Glutamatergic neuron (in vitro differentiated cells): ENCODE results near the gene SLC23A2. TPM values are rescaled to one million over a fixed set of nuclear protein-coding genes. Genes with fewer than 3 reads are reported as not detected.

Experiments used
- DNase-seq: peaks from one replicate; pipeline ENCODE4 v3.0.0; 2022
- H3K27ac Mint-ChIP-seq: one replicate; pipeline ENCODE4 v1.8.0; 2020; ENCODE audit warnings: mild to moderate bottlenecking, mixed read lengths, inconsistent platforms; ENCODE audit not compliant: unreplicated experiment
- H3K27me3 Mint-ChIP-seq: one replicate; pipeline ENCODE4 v1.8.0; 2020; ENCODE audit warnings: mild to moderate bottlenecking, moderate library complexity, mixed read lengths, inconsistent platforms; ENCODE audit not compliant: unreplicated experiment
- H3K36me3 Mint-ChIP-seq: one replicate; pipeline ENCODE4 v1.8.0; 2020; ENCODE audit warnings: mild to moderate bottlenecking, mixed read lengths, inconsistent platforms; ENCODE audit not compliant: unreplicated experiment
- H3K4me1 Mint-ChIP-seq: one replicate; pipeline ENCODE4 v1.8.0; 2020; ENCODE audit warnings: mild to moderate bottlenecking, low read depth, mixed read lengths, inconsistent platforms; ENCODE audit not compliant: unreplicated experiment
- H3K4me3 Mint-ChIP-seq: one replicate; pipeline ENCODE4 v1.8.0; 2020; ENCODE audit warnings: mild to moderate bottlenecking, mixed read lengths, inconsistent platforms; ENCODE audit not compliant: unreplicated experiment
- H3K9me3 Mint-ChIP-seq: one replicate; pipeline ENCODE4 v1.8.0; 2020; ENCODE audit warnings: mild to moderate bottlenecking, moderate library complexity, mixed read lengths, inconsistent platforms; ENCODE audit not compliant: unreplicated experiment
- total RNA-seq: library from RNA; stranded (reverse); fragmentation: NEBNext Ultra II Directional; extraction: Animal tissue kit (Norgen Biotek cat#: 25700); gene quantifications from one replicate; pipeline ENCODE4 v1.2.1, GENCODE V29; 2021; ENCODE audit not compliant: unreplicated experiment
- TF ChIP-seq, protein P1 (sequence below): fragments of 200-600 bp; sonication (generic); IDR thresholded peaks from one replicate; pipeline ENCODE4 v1.5.0; 2021; ENCODE audit not compliant: partially characterized antibody, unreplicated experiment

SLC23A2 gene
- total RNA-seq, 1 donor from 2014 or later, result 20.4 TPM

DNA sequence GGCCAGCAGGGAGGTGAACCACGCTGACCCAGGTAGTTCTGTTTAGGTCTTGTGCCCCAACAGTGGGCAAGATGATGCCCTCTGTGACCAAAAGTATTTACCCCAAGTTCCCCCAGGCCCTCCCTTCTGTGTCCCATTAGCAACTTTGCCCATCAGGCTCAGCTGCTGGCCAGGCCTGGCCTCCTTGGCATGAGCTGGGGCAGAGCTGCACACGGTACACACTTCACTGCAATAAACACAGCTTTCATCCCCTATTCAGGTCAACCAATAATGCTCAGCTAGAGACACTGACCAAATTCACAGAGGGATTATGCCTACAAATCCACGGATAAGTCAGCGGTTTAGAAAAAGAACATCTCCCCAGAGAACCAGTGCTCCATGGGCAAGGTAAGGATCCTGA, 103.7 kb downstream of the SLC23A2 start:
- Mint-ChIP-seq H3K36me3 (peaks cover 9% of the 10 kb centered on the region), H3K4me1 (peaks cover 39% of the 10 kb centered on the region), H3K4me3 (peak overlapping the region; percentile 31), H3K27ac (no peak overlapping the region), H3K9me3 (peaks cover 10% of the 10 kb centered on the region), H3K27me3 (peaks cover 3% of the 10 kb centered on the region)
- TF ChIP-seq, protein P1, sequence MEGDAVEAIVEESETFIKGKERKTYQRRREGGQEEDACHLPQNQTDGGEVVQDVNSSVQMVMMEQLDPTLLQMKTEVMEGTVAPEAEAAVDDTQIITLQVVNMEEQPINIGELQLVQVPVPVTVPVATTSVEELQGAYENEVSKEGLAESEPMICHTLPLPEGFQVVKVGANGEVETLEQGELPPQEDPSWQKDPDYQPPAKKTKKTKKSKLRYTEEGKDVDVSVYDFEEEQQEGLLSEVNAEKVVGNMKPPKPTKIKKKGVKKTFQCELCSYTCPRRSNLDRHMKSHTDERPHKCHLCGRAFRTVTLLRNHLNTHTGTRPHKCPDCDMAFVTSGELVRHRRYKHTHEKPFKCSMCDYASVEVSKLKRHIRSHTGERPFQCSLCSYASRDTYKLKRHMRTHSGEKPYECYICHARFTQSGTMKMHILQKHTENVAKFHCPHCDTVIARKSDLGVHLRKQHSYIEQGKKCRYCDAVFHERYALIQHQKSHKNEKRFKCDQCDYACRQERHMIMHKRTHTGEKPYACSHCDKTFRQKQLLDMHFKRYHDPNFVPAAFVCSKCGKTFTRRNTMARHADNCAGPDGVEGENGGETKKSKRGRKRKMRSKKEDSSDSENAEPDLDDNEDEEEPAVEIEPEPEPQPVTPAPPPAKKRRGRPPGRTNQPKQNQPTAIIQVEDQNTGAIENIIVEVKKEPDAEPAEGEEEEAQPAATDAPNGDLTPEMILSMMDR, result no peak
- no peak for DNase-seq

DNA sequence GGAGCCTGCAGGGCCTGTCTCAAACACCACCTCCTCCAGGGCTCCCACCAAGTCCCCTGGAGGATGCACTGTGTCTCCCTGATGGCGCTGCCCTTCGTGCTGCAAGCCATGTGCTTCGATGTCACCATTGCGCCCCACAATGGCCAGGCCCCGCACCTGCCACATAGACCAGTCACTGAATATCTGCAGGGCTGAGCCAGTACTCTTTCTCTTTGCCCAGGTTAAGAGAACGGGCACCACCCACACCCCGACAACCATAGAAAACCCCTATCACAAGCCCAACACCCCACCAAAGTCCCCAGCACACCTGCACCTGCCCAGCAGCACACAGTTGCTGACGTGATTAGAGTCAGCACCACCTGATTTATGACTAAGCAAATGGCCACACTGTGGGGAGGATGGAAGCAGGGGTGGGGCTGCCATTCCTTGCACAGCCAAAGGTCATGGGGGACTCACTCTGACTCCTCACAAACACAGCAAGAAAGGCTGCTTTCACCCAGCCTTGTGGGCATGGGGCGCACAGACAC, 104.3 kb downstream of the SLC23A2 start:
- Mint-ChIP-seq H3K4me3 (no peak overlapping the region), H3K27ac (no peak overlapping the region), H3K27me3 (peaks cover 3% of the 10 kb centered on the region), H3K36me3 (peaks cover 9% of the 10 kb centered on the region), H3K4me1 (peaks cover 39% of the 10 kb centered on the region), H3K9me3 (peaks cover 10% of the 10 kb centered on the region)
- peak; percentile 36 for DNase-seq
- TF ChIP-seq, protein P1, result no peak

DNA sequence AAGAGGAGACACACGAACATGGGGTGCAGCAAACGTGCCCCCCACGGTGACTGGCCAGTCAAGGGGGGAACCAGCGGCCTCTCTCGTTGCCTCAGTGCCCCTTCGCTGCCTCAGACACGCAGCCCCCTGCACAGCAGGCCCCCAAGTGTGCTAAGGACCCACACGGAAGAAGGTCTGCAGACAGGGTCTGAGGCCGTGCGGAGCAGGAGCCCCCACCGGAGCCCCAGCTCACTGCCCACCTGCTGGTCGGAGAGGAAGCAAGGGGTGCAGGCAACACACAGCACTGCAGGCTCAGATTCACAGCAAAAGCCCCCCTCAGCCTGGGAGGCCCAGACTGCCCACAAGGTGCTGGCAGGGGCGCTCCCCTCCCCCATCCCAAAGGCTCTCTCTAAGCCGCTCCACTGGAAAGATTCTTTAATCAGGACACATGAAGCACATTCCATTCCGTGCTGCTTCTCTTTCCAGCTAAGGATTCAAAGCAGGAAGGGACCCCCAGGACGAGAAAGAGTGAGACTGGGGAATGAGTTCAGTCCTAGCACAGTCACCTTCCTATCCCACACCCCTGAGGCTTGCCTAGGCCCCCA, 105.1 kb downstream of the SLC23A2 start:
- Mint-ChIP-seq H3K27ac (no peak overlapping the region), H3K4me1 (peaks cover 39% of the 10 kb centered on the region), H3K36me3 (peaks cover 4% of the 10 kb centered on the region), H3K9me3 (peaks cover 10% of the 10 kb centered on the region), H3K27me3 (peaks cover 3% of the 10 kb centered on the region), H3K4me3 (no peak overlapping the region)
- TF ChIP-seq, protein P1, result no peak
- no peak for DNase-seq

DNA sequence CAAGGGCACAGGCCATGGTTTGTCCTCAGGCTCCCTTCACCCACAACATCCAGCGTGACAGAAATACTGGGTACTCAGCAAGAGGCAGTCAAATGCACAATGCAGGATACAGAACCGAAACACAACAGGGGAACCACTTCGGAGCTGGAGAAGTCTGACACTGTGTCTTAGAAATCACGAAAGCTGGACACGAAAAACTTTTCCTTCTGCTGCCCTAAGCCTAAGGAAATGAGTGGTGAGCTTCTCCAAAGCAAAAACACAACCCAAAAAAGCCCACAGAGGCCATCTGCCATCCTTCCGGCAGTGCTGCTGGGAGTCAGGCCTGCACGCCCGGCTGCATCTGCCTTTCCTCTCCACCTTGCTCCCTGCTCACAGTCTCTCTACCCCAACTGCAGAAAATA, 106.3 kb downstream of the SLC23A2 start:
- Mint-ChIP-seq H3K36me3 (peaks cover 4% of the 10 kb centered on the region), H3K27me3 (peaks cover 3% of the 10 kb centered on the region), H3K4me3 (peak overlapping the region; percentile 53), H3K27ac (peak overlapping the region; percentile 83), H3K9me3 (peaks cover 10% of the 10 kb centered on the region), H3K4me1 (peaks cover 39% of the 10 kb centered on the region)
- no peak for DNase-seq
- TF ChIP-seq, protein P1, result no peak

DNA sequence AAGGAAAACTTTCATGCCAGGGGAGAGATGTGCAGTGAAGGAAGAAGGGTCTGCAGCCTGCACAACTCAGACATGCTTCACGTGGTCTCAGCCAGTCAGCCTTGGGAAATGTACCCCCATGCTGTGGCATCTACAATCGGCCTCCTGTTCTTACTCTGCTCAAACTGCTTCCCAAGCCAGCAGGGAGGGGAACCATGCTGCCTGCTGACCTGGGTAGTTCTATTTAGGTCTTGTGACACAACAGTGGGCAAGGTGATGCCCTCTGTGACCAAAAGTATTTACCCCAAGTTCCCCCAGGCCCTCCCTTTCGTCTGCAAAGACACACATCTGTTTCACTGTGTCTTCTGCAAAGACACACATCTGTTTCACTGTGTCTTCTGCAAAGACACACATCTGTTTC, 106.9 kb downstream of the SLC23A2 start:
- H3K36me3 Mint-ChIP-seq, result peaks cover 4% of the 10 kb centered on the region
- no peak overlapping the region for H3K4me3 Mint-ChIP-seq
- TF ChIP-seq, protein P1, result no peak
- peak overlapping the region; percentile 83 for H3K27ac Mint-ChIP-seq
- peaks cover 10% of the 10 kb centered on the region for H3K9me3 Mint-ChIP-seq
- no peak for DNase-seq
- peaks cover 3% of the 10 kb centered on the region for H3K27me3 Mint-ChIP-seq
- peaks cover 39% of the 10 kb centered on the region for H3K4me1 Mint-ChIP-seq
